ENCODE measurements around the gene SPRY2.

- TF ChIP-seq FOS (IDR thresholded peaks at IDR 0.05; ENCODE audit: borderline replicate concordance, insufficient read depth, low read length): no peak
- TF ChIP-seq POLR2AphosphoS5 (IDR thresholded peaks at IDR 0.05; ENCODE audit: insufficient read depth, low read depth, low read length): no peak
- TF ChIP-seq CTCF (IDR thresholded peaks at IDR 0.05; ENCODE audit: extremely low read depth in 1 of 2, insufficient read depth in 1 of 2, low read depth in 1 of 2, low read length in 2 of 2): no peak
Observed at GRCh38 chr13:80336776-80337287, 4.1 kb downstream of the SPRY2 start.
